SW480 (cell line): ENCODE measurements around the gene LSM3.
"Not testable (repeated sequence)": the region's sequence is repeated elsewhere in the genome, so short reads cannot be mapped to it uniquely, and the experiment has no call there.

Experiments used
- DNase-seq: peaks from one replicate; pipeline ENCODE4 v3.0.0-alpha.2; 2016; ENCODE audit warnings: low spot score

The LSM3 gene

DNA sequence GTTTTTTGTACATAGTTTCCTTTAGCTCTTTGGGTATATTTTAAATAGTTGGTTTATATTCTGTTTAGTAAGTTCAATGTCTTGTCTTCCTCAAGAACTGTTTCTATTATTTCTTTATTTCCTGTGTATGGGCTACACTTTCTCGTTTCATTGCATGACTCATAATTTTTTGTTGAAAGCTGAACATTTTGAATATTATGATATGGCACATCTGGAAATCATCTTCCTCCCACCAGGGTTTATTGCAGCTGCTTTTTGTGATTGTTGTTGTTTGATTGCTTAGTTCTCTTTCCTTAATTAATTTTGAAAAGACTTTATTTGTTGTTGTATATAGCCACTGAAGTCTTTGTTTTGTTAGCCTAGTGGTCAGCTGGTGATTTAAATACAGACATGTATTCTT, 43.8 kb downstream of the LSM3 start:
- DNase-seq, result no peak

DNA sequence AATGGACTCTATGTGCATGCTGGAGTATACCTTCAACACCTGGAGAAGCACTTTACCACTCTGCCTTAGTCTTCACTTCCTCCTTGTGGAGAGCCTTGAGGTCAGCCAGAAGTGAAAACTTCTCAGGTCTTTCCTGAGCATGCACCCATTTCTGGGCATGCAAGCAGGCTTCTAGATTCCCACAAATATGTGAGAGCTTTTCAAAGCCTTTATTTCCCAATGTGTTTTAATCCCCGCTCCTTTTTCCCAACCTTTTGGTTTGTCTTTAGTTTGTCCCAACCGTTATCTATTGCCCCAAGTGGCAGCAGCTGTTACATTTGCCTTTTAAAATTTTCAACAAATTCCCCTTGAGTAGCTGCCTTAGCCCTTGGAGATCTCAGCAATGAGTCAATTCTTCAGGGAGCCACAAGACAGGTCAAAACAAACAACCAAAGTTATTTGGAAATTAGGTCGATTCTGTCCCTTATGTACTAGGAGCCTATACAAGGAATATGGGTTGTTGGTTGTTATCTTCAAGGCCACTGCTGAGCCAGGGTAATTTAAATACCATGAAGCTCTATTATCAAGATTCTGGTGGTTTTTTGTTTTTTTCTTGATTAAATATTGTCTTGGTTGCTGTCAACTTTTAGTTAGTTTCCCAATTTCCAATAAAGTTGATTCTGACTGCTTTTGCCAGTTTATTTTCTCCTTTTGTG, 44.4 kb downstream of the LSM3 start:
- no peak for DNase-seq

DNA sequence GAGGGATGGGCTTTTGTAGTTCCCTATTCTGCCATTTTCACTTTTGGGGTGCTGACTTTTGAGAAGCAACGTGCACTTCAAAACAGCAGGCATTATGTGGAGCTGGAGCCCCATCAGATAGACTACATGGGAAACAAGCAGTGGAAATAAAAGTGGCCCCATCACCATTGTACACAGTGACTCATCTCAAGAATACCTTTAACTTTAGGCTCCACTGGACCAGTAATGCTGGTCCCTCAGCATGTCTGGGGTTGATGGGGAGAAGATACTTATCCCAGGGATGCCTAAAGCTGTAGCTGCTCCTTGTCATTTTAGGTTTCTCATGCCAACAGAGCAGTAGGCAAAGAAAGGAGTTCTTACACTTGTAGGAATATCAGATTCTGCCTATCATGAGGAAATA, 45.0 kb downstream of the LSM3 start:
- DNase-seq, result no peak

DNA sequence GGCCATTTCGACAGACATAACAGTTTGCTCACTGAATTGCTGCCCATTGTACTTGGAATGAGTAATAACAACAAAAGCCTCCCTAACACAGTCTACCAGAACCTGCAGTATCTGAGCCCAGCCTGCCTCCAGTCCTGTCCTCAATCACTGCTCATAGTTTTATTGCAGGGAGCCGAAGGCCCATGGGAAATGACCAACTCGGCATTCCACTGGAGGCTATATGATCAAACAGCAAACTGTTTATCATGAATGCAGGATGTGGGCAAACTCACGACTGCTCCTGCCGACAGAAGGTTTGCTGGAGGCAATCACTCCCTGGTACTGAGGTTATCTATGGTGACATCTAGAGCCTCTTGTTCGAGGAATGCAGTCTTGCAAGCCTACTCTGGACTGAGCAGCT, 46.3 kb downstream of the LSM3 start:
- DNase-seq, result peak; percentile 14

DNA sequence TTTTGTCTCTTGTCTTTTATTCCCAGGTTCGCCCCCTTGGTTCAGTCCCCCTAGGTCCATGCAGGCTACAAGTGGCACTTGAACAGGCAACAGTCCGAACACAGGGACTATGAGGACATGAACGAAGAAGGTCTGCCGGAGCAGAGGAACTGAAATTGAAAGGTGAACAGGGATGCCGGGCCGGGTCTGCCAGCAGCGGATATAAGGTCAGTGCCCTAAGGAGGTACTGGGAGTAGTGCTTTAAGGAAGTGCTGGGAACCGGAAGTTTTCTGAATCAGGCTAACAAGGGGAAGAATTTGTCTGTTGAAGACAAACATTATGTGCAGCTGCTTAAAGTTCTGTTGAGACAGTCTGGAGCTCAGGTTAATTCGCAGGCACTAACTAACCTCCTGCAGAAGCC, 46.8 kb downstream of the LSM3 start:
- DNase-seq, result no peak

DNA sequence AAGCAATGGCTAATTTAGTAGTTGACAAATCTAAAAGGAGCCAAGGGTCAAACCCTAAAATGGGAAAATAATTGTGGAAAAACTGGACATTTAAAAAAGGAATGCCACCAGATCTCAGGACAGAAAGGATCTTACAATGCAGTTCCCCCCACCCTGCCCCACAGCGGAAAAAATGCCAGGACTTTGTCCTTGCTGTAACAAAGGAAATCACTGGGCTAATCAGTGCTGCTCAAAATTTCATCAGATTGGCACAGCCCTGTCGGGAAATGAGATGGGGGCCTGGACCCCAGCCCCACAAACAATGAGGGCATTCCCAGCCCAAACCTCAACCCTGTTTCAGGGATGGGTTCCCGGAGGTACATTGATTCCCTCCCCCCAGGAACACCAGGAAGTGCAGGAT, 47.7 kb downstream of the LSM3 start:
- DNase-seq, result not testable (repeated sequence)

DNA sequence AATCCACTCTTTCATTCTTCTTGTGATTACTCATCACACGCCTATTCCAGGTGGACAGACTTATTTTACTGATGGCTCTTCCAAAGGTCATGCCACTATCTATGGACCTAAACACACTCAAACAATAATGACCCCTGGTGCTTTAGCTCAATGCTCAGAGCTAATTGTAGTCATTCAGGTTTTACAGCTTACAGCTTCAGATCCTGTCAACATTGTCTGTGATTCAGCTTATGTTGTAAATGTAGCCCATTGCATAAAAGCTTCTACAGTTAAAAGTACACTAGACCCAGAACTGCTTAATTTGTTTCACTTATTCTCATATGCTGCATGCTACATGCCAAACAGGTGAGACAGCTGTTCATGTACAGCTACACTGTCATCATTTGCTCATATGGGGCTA, 49.2 kb downstream of the LSM3 start:
- no peak for DNase-seq

DNA sequence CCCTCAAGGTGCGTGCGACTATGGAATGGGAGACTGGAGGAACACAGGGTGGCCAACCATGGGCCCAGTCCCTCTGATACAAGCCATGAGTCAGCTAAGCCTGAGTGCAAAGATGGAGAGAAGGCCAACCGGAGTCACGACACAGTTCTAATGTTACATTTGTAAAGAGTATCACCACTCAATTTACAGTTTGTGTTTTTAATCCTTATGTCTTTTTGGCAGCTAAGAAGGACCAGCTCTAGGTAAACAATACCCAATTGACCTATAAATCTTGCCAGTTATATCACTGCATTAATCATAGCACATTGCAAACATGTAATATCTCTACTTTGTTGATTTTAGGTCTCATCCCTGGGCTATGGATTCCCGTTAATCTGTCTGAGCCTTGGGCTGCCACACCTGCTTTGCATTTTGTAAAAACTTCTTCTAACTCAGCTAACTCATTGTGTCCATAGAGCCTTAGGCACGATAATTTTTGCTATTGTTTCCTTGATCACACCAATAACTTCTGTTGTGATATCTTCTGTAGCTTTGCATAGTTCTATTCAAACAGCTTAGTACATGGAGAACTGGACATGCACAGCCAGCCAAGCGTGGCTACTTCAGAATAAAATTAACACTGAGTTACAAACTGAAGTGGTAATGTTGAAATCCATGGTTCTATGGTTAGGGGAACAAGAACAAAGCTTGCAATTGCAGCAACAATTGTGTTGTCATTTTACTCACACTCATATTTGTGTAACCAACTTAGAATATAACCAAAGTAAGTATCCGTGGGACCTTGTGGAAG, 50.3 kb downstream of the LSM3 start:
- DNase-seq, result no peak

DNA sequence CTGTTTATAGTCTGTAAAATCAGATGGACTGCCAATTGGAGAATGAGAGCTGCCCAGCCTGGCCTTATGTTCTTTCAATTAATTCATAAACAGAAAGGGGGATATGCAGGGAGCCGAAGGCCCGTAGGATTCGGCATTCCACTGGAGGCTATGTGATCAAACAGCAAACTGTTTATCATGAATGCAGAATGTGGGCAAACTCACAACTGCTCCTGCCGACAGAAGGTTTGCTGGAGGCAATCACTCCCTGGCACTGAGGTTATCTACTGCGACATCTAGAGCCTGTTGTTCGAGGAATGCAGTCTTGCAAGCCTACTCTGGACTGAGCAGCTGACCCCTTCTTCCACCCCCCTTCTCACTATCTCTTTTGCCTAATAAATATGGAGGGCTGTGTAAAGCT, 51.1 kb downstream of the LSM3 start:
- not testable (repeated sequence) for DNase-seq

DNA sequence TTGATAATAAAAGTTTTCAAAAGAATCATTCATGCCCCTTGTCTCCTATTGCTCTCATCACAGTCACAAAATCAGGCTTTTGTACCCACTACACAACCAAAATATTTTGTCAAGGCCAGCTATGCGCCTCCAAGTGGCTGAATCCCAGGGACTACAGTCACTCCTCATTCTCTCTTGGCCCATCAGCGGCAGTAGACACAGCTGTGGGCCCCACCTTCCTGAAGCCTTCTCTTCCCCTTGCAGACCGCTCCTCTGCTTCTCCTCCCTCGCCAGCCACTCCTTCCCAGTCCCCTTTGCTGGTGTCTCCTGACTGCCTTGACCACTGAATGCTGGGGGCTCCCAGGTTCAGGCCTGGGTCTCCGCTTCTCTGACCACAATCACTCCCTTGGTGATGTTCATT, 52.1 kb downstream of the LSM3 start:
- DNase-seq, result no peak

DNA sequence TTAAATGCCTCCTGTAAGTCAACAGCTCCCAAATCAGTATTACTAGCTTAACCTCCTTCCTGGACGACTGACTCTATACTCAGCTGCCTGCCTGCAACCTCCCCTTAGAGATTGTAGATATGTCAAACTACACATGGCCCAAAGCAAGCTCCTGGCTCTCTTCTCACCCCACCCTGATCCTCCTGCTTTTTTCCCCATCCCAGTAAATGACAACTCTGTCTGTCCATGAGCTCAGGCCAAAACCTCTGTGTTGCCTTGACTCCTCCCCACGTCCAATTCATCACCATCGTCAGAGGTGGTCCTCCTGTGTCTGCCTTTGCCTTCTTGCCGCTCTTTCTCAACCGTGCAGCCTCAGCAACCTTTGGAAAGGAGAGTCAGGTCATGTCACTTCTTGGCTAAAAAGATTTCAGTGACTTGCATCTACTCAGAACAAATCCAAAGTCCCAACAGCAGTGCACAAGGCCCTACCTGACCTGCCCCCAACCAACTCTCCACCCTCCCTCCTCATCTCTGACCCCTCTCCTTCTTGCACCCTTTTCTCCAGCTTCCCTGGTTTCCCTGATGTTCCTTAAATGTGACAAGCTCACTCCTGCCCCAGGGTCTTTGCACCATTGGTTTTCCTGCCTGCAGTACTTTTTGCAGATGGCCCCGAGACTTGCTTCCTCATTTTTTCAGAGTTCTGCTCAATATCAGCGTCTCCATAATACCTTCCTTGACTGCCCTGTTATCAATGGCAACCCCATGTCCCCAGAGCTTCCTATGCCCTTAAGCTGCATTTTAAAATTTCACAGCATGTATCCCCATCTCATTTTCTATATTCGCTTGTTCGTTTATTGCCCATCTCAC, 52.8 kb downstream of the LSM3 start:
- DNase-seq, result no peak

DNA sequence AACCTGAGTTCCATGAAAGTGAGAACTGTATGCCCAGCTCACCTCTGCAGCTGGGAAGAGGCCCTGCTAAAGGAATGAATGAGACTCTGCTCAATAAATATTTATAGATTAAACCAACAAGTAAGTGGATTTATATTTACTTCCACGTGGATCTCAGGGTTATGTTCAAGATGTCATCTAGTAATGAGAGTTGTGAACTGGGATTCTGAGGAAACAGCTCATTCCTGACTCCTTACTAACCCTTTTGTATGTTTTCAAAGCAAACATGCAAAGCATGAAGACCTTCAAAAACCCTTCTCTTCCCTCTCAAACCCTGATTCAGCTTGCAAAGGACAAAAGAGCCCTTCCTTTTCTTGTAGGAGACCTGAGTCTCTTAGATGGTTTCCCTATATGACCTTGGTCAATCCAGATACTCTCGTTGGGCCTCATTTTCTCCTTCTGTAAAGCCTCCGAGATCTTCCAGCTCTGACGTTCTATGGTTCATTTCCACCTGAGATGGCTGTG, 53.4 kb downstream of the LSM3 start:
- no peak for DNase-seq

DNA sequence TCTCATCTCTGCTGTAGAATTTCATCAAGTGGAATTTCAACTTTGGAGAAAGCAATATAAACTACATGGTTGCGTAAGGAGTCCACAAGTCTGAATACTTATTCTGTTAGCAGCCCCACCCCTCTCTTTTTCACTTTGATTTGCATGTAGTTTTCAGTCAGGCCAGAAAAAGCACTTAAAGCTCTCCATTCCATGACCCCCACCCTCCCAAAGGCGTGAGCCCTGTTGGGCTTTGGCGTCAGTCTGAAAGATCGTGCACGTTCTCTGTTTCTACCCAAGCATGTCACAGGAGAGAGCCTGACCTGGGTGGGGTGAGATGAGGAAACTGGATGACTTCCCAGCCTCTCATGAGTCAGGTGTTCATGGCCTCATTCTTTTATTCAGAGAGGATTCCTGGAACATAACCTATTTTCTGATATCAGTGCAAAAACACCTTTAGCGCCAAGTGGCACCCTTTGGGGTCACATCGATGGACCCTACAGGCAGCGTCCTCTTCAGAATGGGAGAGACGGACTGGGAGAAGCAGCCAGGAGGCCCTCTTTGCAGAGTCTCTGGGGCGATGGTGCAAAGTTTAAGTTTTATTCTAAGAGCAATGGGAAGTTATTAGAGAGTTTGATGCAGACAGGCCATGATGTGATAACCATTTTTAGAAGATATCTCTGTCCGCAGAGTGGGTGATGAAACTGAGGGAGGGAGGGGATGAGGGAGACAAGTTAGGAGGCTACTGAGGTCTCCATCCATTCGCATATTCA, 55.8 kb downstream of the LSM3 start:
- DNase-seq, result no peak

DNA sequence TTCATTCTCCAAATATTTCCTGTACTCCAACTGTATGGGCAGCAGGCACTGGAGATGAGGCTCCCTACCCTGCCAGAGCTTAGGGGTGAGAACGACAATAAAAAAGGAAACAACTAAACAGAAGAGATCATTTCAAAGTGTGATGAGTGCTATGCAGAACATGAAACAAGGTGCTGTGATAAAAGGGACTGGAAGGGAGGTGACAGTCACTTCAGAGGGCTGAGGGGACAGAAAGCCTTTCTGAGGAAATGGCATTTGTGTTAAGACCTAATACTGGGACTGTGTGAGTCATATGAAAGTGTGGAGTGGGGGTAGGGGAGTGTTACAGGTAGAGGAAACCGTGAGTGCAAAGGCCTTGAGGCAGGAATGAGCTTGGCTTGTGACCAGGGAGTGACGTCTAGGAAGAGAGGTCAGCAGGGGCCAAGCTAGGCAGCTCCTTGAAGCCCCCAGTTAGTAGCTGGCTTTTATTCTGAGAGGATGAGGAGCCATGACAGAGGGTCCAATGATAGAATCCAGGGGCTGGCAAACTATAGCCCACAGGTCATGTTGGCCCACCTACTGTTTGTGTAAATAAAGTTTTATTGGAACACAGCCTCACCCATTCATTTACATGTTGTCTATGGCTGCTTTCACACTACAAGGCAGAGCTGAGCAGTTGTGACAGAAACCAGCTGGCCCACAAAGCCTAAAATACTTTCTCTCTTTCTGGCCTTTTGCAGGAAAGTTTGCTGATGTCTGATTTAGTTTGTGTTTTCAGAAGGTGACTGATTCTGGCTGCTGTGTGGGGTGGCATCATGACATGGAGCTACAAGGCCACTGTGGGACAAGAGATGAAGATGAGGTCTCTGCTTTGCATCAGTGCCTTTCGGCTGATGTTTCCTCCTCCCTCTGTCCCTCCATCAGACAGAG, 56.6 kb downstream of the LSM3 start:
- no peak for DNase-seq

DNA sequence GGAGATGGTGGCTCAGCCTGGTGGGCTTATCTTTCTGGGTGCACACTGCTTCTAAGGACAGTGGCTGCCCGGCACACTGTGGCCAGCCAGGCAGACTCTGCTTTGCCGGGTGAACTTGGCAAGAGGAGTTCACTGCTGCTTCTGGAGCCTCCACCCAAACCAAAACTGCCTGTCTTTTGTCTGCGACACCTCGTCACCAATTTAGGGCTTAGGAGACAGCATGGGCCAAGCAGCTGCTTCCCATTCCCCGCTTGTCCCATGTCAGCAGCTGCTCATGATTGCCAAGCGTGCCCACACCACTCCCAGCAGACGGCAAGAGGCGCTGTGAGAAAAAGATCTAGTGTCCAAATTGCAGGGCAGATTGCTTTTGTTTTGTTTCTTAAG, 57.3 kb downstream of the LSM3 start:
- no peak for DNase-seq

DNA sequence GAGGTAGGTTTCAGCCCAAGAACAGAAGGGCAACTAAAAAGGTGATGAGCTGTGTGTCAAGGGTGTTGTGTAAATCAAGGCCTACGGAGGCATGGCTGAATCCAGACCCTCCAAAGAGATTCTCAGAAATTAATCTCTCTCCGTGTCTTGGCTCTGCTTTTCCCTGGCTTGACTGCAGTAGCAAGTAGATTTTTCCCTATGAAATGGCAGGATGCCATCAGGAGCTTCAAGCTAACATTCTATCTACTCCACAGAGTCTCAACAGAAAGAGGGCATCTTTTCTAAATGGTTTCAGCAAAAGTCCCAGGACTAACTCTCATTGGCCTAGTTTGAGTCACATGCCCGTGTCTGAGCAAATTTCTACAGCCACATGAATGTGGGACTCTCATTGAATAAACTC, 58.3 kb downstream of the LSM3 start:
- no peak for DNase-seq

DNA sequence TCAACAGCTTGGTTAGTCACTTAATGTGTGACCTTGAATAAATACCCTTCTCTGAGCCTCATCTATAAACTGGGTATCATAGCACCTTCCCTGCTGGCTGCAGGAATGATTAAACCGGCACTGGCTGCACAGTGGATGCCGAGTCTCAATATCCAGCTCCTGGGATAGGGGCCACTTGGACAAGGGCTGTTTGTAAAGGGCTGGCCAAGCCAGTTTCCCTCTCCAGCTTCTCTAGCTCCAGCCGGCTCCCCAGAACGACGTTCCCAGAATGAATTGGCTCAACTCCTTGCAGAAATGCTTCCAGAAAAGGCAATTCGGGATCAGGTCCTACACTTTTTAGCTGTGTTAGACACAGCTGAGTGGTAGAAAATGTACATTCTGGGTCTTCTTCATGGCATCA, 58.8 kb downstream of the LSM3 start:
- no peak for DNase-seq

DNA sequence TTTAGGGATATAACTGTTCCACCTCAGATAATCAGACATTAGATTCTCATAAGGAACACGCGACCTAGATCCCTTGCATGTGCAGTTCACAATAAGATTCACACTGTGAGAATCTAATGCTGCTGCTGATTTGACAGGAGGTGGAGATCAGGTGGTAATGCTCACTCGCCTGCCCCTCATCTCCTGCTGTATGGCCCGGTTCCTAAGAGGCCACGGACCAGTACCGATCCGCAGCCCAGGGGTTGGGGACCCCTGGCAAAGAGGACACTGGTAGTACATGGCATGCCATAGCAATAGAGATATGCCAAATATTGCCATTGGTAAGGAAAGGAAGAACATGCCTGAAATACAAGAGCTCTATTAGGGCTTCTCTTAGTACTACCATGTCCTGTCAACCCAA, 59.7 kb downstream of the LSM3 start:
- no peak for DNase-seq

DNA sequence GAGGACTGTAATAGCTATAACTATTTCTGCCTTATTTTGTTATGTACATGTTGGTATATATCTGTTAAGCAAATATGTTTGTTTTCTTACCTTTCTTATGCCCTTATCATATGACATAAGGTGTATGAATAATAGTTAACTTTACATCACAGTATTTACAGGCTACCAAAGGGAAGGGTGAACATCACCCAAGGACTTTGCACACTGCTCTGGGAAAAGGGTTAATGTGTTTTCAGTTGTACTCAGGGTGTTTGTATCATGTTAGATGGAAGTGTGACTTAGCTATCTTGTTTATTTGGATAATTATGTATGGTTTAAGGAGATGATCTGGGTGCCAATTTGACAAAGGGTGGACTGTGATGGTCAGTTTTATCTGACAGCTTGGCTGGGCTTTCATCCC, 60.3 kb downstream of the LSM3 start:
- no peak for DNase-seq

DNA sequence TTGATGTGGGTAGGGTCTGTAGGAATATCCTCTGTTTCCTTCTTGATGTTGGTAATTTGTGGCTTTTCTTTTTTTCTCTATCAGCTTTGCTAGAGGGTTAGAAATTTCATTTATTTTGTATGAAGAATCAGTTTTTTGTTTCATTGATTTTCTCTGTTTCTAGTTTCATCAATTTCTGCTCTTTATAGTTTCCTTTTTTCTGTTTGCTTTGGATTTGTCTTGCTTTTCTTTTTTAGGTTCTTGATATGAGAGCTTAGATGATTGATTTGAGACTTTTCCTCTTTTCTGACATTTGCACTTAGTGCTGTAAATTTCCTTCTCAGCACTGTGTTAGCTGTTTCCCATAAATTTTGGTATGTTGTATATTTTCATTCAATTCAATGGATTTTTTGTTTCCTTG, 61.3 kb downstream of the LSM3 start:
- no peak for DNase-seq

DNA sequence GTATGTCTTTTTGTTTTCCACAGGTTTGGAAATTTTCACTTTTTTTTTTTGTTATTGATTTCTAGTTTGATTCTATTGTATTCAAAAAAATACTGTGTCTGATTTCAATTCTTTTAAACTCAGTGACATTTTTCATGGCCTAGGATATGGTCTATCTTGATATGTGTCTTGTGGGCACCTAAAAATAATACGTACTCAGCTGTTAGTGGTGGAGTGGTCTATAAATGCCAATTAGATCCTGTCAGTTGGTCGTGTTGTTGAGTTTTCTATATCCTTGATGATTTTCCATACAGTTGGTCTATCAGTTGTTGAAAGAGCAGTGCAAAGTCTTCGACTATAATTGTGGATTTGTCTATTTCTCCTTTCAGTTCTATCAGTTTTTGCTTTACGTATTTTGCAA, 61.7 kb downstream of the LSM3 start:
- no peak for DNase-seq
